GM21390 (cell line): ENCODE results near the gene LYST.
A peak's percentile ranks its signal among the peaks of the same experiment; 100 is the strongest.
"Not testable (repeated sequence)": the region's sequence is repeated elsewhere in the genome, so short reads cannot be mapped to it uniquely, and the experiment has no call there.

Source experiments
- ATAC-seq: cut with Tn5 transposase; IDR thresholded peaks from one replicate; pipeline ENCODE4 v1.9.1; 2021; ENCODE audit not compliant: unreplicated experiment

The LYST gene

GRCh38 chr1:235821361-235821981 is 45.2 kb downstream of the LYST start:
- ATAC-seq = no peak

- no peak for ATAC-seq
Measured at GRCh38 chr1:235820061-235820460, 46.6 kb downstream of the LYST start.

GRCh38 chr1:235818632-235819136 is 48.0 kb downstream of the LYST start:
- no peak for ATAC-seq

GRCh38 chr1:235817101-235817728 is 49.5 kb downstream of the LYST start:
- ATAC-seq = no peak

GRCh38 chr1:235809688-235810397 is 56.9 kb downstream of the LYST start:
- no peak for ATAC-seq

- no peak for ATAC-seq
Measured at GRCh38 chr1:235808223-235808622, 58.5 kb downstream of the LYST start.

- no peak for ATAC-seq
Measured at GRCh38 chr1:235806123-235806522, 60.6 kb downstream of the LYST start.

- no peak for ATAC-seq
Measured at GRCh38 chr1:235802573-235803346, 63.9 kb downstream of the LYST start.

- no peak for ATAC-seq
Measured at GRCh38 chr1:235799264-235799663, 67.4 kb downstream of the LYST start.

GRCh38 chr1:235791532-235792060 is 75.1 kb downstream of the LYST start:
- ATAC-seq = no peak

- no peak for ATAC-seq
Measured at GRCh38 chr1:235790123-235790522, 76.6 kb downstream of the LYST start.

GRCh38 chr1:235786227-235786898 is 80.3 kb downstream of the LYST start:
- not testable (repeated sequence) for ATAC-seq

- ATAC-seq = no peak
Measured at GRCh38 chr1:235784950-235785349, 81.8 kb downstream of the LYST start.

- no peak for ATAC-seq
Measured at GRCh38 chr1:235783148-235783776, 83.4 kb downstream of the LYST start.

GRCh38 chr1:235782601-235783000 is 84.1 kb downstream of the LYST start:
- ATAC-seq = no peak

- ATAC-seq = no peak
Measured at GRCh38 chr1:235781807-235782206, 84.9 kb downstream of the LYST start.

GRCh38 chr1:235779770-235780169 is 86.9 kb downstream of the LYST start:
- ATAC-seq = no peak

- no peak for ATAC-seq
Measured at GRCh38 chr1:235776396-235776795, 90.3 kb downstream of the LYST start.

- ATAC-seq = no peak
Measured at GRCh38 chr1:235775246-235775860, 91.4 kb downstream of the LYST start.

GRCh38 chr1:235767795-235768194 is 98.9 kb downstream of the LYST start:
- peak; percentile 92 for ATAC-seq
